ENCODE measurements around the gene ZFP62.

GRCh38 chr5:180870276-180871068, 9.4 kb upstream of the ZFP62 start:
- no peak for TF ChIP-seq POLR2A (IDR thresholded peaks at IDR 0.05; ENCODE audit: low read depth)
- TF ChIP-seq CTCF (IDR thresholded peaks at IDR 0.05): no peak
- no peak for TF ChIP-seq POLR2AphosphoS5 (IDR thresholded peaks at IDR 0.05)
